ENCODE measurements around the gene MRPS25. TPM values are rescaled to one million over a fixed set of nuclear protein-coding genes. Genes with fewer than 3 reads are reported as not detected.

The MRPS25 gene
- total RNA-seq, 1 donor from 2014 or later = 27.0 TPM

GRCh38 chr3:15042936-15043335 is 22.2 kb downstream of the MRPS25 start:
- TF ChIP-seq POLR2AphosphoS5 (IDR thresholded peaks at IDR 0.05; ENCODE audit: insufficient read depth in 1 of 2, low read depth in 1 of 2) (no peak), POLR2A (IDR thresholded peaks at IDR 0.05) (no peak), CTCF (IDR thresholded peaks at IDR 0.05) (no peak)
- no peak for DNase-seq (ENCODE audit: extremely low spot score in 2 of 2)
- intact Hi-C loops (cut with DNase I) = no loop called here
- H3K9me3 ChIP-seq = no peaks in the 10 kb centered on the region
- H3K36me3 ChIP-seq = peaks cover 0 to 69% of the 10 kb centered on the region in 2 donors
- no peak overlapping the region for H3K27ac ChIP-seq
- H3K4me3 ChIP-seq = no peak overlapping the region
- H3K4me1 ChIP-seq = peaks cover 7% of the 10 kb centered on the region
- no peaks in the 10 kb centered on the region for H3K27me3 ChIP-seq

GRCh38 chr3:15041950-15042349 is 23.2 kb downstream of the MRPS25 start:
- no peak for DNase-seq (ENCODE audit: extremely low spot score in 2 of 2)
- TF ChIP-seq POLR2AphosphoS5 (IDR thresholded peaks at IDR 0.05; ENCODE audit: insufficient read depth in 1 of 2, low read depth in 1 of 2) = no peak
- TF ChIP-seq POLR2A (IDR thresholded peaks at IDR 0.05) = no peak
- no peak for TF ChIP-seq CTCF (IDR thresholded peaks at IDR 0.05)
- Histone ChIP-seq H3K27ac (no peak overlapping the region), H3K4me1 (peaks cover 7% of the 10 kb centered on the region), H3K36me3 (peaks cover 0 to 74% of the 10 kb centered on the region in 2 donors), H3K9me3 (no peaks in the 10 kb centered on the region), H3K4me3 (no peak overlapping the region), H3K27me3 (no peaks in the 10 kb centered on the region)
- intact Hi-C loops (cut with DNase I) = no loop called here

DNA sequence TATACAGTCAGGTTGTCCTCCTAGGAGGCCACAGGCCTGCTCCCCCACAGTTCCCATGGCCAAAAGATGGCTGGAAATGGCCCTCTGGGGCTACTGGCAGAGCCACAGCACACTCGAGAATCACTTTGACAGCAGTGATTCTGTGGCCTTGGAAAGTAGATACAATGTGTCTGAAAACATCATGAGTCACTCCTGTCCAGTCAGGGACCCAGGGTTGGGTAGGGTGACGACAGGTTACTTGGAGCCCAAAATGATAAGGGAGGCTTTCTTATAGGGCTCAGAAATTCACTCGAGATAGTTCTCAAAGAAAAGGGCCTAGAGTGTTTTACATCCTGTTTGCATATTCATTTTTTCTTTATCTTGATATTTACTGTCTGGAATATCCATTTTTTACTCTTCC is 24.3 kb downstream of the MRPS25 start:
- Histone ChIP-seq H3K4me3 (no peak overlapping the region), H3K27ac (no peak overlapping the region), H3K4me1 (peaks cover 7% of the 10 kb centered on the region), H3K36me3 (peaks cover 0 to 74% of the 10 kb centered on the region in 2 donors), H3K9me3 (no peaks in the 10 kb centered on the region), H3K27me3 (no peaks in the 10 kb centered on the region)
- intact Hi-C loops (cut with DNase I) = no loop called here
- no peak for TF ChIP-seq POLR2AphosphoS5 (IDR thresholded peaks at IDR 0.05; ENCODE audit: insufficient read depth in 1 of 2, low read depth in 1 of 2)
- DNase-seq (ENCODE audit: extremely low spot score in 2 of 2) = no peak

DNA sequence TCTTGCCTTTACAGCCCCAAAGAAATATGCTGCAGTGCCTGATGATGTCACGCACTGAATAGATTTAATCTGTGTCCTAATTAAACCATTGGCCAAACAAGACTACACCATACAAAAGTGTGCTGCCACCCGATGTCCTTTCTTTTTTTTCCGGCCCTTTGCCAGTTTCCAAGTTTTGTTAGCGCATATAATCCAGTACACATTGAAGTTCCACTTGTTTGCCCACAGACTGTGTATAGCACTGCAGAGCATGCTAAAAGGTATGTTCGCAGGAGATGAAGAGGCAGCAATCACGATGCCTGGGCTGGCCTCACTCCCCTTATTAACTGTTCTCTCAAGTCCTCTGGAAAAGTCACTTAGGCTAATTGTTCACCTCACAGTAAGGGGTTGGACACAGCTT is 26.8 kb downstream of the MRPS25 start:
- no peak for DNase-seq (ENCODE audit: extremely low spot score in 2 of 2)
- no peak overlapping the region for H3K4me3 ChIP-seq
- H3K27ac ChIP-seq = no peak overlapping the region
- TF ChIP-seq POLR2AphosphoS5 (IDR thresholded peaks at IDR 0.05; ENCODE audit: insufficient read depth in 1 of 2, low read depth in 1 of 2) (no peak), CTCF (IDR thresholded peaks at IDR 0.05) (no peak), POLR2A (IDR thresholded peaks at IDR 0.05) (no peak)
- no peaks in the 10 kb centered on the region for H3K27me3 ChIP-seq
- H3K9me3 ChIP-seq = no peaks in the 10 kb centered on the region
- H3K36me3 ChIP-seq = peaks cover 0 to 85% of the 10 kb centered on the region in 2 donors
- intact Hi-C loops (cut with DNase I) = no loop called here
- H3K4me1 ChIP-seq = no peaks in the 10 kb centered on the region

DNA sequence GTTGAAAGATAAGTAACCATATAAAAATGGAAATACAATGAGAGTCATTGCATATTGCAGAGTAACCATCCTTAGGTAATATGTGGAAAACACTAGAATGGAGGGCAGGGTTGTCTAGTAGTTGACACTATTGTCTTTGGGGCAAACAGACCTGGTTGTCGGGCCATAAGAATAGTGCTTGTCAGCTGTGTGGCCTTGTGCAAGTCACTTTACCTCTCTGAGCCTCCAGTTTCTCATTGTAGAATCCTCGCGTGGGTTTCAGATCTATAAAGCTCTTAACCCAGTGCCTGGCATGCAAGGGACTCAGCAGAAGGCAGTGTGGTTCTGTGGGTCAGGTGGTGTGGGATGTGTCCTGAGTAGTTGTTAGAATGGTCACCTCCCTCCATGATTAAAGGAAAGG is 32.0 kb downstream of the MRPS25 start:
- Histone ChIP-seq H3K9me3 (no peaks in the 10 kb centered on the region), H3K4me3 (no peak overlapping the region), H3K36me3 (peaks cover 0 to 86% of the 10 kb centered on the region in 2 donors), H3K27me3 (no peaks in the 10 kb centered on the region), H3K27ac (no peak overlapping the region), H3K4me1 (no peaks in the 10 kb centered on the region)
- intact Hi-C loops (cut with DNase I) = no loop called here
- TF ChIP-seq POLR2AphosphoS5 (IDR thresholded peaks at IDR 0.05; ENCODE audit: insufficient read depth in 1 of 2, low read depth in 1 of 2) (no peak), CTCF (IDR thresholded peaks at IDR 0.05) (no peak), POLR2A (IDR thresholded peaks at IDR 0.05) (no peak)
- no peak for DNase-seq (ENCODE audit: extremely low spot score in 2 of 2)

All from vagina (tissue), 2 donors.